SK-N-SH treated with all-trans-retinoic acid at 6 μM for 48 hours (cell line): Measurements from ENCODE around the gene VASH1.

Source experiments
- ATAC-seq: fragments of 200-7000 bp; cut with Tn5 transposase; 3 replicates; pipeline ENCODE4 v1.9.1; 2020; ENCODE audit warnings: mild to moderate bottlenecking, moderate library complexity
- ARNTL ChIP-seq: fragments of 450-650 bp; formaldehyde crosslinking; IDR thresholded peaks from 2 replicates; pipeline ENCODE4 v1.5.0; 2020; ENCODE audit warnings: low read depth, mild to moderate bottlenecking, moderate library complexity, borderline replicate concordance
- BACH2 ChIP-seq: fragments of 250-450 bp; sonication (Bioruptor Pico); IDR thresholded peaks from 2 replicates; pipeline ENCODE4 v1.9.0; 2021; ENCODE audit warnings: mild to moderate bottlenecking, borderline replicate concordance
- CSDC2 ChIP-seq: fragments of 250-450 bp; sonication (Bioruptor Pico); IDR thresholded peaks from 2 replicates; pipeline ENCODE4 v1.5.0; 2020; ENCODE audit warnings: mild to moderate bottlenecking, moderate library complexity
- ESRRG ChIP-seq: fragments of 250-450 bp; sonication (Bioruptor Pico); IDR thresholded peaks from 2 replicates; pipeline ENCODE4 v1.6.1; 2021; ENCODE audit warnings: mild to moderate bottlenecking
- GLIS3 ChIP-seq: fragments of 250-450 bp; sonication (Bioruptor Pico); IDR thresholded peaks from 2 replicates; pipeline ENCODE4 v1.5.0; 2020; ENCODE audit warnings: mild to moderate bottlenecking, moderate library complexity
- ISL1 ChIP-seq: fragments of 250-450 bp; sonication (Bioruptor Pico); IDR thresholded peaks from 2 replicates; pipeline ENCODE4 v2.1.2; 2022; ENCODE audit warnings: mild to moderate bottlenecking, moderate library complexity
- OSR1 ChIP-seq: fragments of 250-450 bp; sonication (Bioruptor Pico); IDR thresholded peaks from 2 replicates; pipeline ENCODE4 v1.8.0; 2022; ENCODE audit warnings: moderate library complexity, mild to moderate bottlenecking, inconsistent platforms
- PPARA ChIP-seq: fragments of 250-450 bp; sonication (Bioruptor Pico); IDR thresholded peaks from 2 replicates; pipeline ENCODE4 v1.5.0; 2020; ENCODE audit warnings: mild to moderate bottlenecking, borderline replicate concordance
- SNAI2 ChIP-seq: fragments of 250-450 bp; sonication (Bioruptor Pico); IDR thresholded peaks from 2 replicates; pipeline ENCODE4 v1.5.0; 2020; ENCODE audit warnings: mild to moderate bottlenecking, moderate library complexity
- TCF4 ChIP-seq: fragments of 250-450 bp; sonication (Bioruptor Pico); IDR thresholded peaks from 2 replicates; pipeline ENCODE4 v1.8.0; 2021; ENCODE audit warnings: mild to moderate bottlenecking, moderate library complexity, borderline replicate concordance
- TOX ChIP-seq: fragments of 250-450 bp; sonication (Bioruptor Pico); IDR thresholded peaks from 2 replicates; pipeline ENCODE4 v1.8.0; 2021; ENCODE audit warnings: mild to moderate bottlenecking, moderate library complexity, borderline replicate concordance
- ZFP3 ChIP-seq: fragments of 250-450 bp; sonication (Bioruptor Pico); IDR thresholded peaks from 2 replicates; pipeline ENCODE4 v1.5.0; 2020; ENCODE audit warnings: mild to moderate bottlenecking, moderate library complexity
- ZFP30 ChIP-seq: fragments of 450-650 bp; formaldehyde crosslinking; IDR thresholded peaks from 2 replicates; pipeline ENCODE4 v1.5.0; 2022; ENCODE audit warnings: mild to moderate bottlenecking, moderate library complexity
- ZNF565 ChIP-seq: fragments of 450-650 bp; formaldehyde crosslinking; conservative IDR thresholded peaks from 2 replicates; pipeline ENCODE4 v1.5.0; 2020; ENCODE audit warnings: low read depth, mild to moderate bottlenecking, moderate library complexity
- ZNF70 ChIP-seq: fragments of 450-650 bp; formaldehyde crosslinking; IDR thresholded peaks from 2 replicates; pipeline ENCODE4 v1.5.0; 2020; ENCODE audit warnings: mild to moderate bottlenecking, moderate library complexity
- ZNF8 ChIP-seq: fragments of 450-650 bp; formaldehyde crosslinking; IDR thresholded peaks from 2 replicates; pipeline ENCODE4 v1.5.0; 2020; ENCODE audit warnings: mild to moderate bottlenecking, moderate library complexity
- TF ChIP-seq, protein P1 (sequence below): fragments of 250-450 bp; sonication (Bioruptor Pico); IDR thresholded peaks from 2 replicates; pipeline ENCODE4 v1.5.0; 2020; ENCODE audit warnings: mild to moderate bottlenecking, moderate library complexity
- TF ChIP-seq, protein P2 (sequence below): fragments of 250-450 bp; sonication (Bioruptor Pico); IDR thresholded peaks from 2 replicates; pipeline ENCODE4 v1.5.1; 2021; ENCODE audit warnings: mild to moderate bottlenecking, moderate library complexity
- TF ChIP-seq, protein P3 (sequence below): fragments of 250-450 bp; sonication (Bioruptor Pico); IDR thresholded peaks from 2 replicates; pipeline ENCODE4 v1.8.0; 2020; ENCODE audit warnings: mild to moderate bottlenecking, moderate library complexity, borderline replicate concordance
- TF ChIP-seq, protein P4 (sequence below): fragments of 250-450 bp; sonication (Bioruptor Pico); IDR thresholded peaks from 2 replicates; pipeline ENCODE4 v1.8.0; 2021; ENCODE audit warnings: low read depth, mild to moderate bottlenecking, moderate library complexity, borderline replicate concordance
- TF ChIP-seq, protein P5 (sequence below): fragments of 250-450 bp; sonication (Bioruptor Pico); IDR thresholded peaks from 2 replicates; pipeline ENCODE4 v1.5.1; 2020; ENCODE audit warnings: low read depth, mild to moderate bottlenecking, moderate library complexity

The VASH1 gene

DNA sequence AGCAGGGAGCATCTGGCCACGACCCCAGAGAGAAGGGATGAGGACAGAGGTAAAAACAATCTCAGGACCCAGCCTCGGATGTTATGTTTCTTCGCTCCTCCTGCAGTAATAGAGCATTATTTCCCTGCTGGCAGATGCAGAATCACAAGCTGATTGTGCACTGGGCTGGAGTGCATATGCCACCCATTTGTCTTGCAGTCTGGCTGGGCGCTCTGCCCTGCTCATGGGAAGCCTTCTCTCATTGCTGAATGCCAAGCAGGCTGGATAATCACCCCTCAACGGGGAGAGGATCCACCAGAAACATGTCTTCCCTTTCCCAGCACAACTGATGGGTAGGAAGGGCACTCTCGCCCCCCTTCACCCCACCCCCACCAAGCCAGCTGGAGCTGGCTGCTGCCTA is 8.5 kb upstream of the VASH1 start:
- ATAC-seq = no peak
- no peak for TF ChIP-seq ESRRG (CRISPR knock-in tag)
- no peak for TF ChIP-seq ISL1 (CRISPR knock-in tag)
- TF ChIP-seq ARNTL (CRISPR knock-in tag) = no peak
- no peak for TF ChIP-seq ZNF70 (CRISPR knock-in tag)
- no peak for TF ChIP-seq GLIS3 (CRISPR knock-in tag)
- no peak for TF ChIP-seq ZFP30 (CRISPR knock-in tag)
- TF ChIP-seq, protein P1, sequence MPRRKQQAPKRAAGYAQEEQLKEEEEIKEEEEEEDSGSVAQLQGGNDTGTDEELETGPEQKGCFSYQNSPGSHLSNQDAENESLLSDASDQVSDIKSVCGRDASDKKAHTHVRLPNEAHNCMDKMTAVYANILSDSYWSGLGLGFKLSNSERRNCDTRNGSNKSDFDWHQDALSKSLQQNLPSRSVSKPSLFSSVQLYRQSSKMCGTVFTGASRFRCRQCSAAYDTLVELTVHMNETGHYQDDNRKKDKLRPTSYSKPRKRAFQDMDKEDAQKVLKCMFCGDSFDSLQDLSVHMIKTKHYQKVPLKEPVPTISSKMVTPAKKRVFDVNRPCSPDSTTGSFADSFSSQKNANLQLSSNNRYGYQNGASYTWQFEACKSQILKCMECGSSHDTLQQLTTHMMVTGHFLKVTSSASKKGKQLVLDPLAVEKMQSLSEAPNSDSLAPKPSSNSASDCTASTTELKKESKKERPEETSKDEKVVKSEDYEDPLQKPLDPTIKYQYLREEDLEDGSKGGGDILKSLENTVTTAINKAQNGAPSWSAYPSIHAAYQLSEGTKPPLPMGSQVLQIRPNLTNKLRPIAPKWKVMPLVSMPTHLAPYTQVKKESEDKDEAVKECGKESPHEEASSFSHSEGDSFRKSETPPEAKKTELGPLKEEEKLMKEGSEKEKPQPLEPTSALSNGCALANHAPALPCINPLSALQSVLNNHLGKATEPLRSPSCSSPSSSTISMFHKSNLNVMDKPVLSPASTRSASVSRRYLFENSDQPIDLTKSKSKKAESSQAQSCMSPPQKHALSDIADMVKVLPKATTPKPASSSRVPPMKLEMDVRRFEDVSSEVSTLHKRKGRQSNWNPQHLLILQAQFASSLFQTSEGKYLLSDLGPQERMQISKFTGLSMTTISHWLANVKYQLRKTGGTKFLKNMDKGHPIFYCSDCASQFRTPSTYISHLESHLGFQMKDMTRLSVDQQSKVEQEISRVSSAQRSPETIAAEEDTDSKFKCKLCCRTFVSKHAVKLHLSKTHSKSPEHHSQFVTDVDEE = no peak
- TF ChIP-seq TCF4 (CRISPR knock-in tag) = no peak
- TF ChIP-seq SNAI2 (CRISPR knock-in tag) = no peak
- no peak for TF ChIP-seq OSR1 (CRISPR knock-in tag)
- TF ChIP-seq, protein P2, sequence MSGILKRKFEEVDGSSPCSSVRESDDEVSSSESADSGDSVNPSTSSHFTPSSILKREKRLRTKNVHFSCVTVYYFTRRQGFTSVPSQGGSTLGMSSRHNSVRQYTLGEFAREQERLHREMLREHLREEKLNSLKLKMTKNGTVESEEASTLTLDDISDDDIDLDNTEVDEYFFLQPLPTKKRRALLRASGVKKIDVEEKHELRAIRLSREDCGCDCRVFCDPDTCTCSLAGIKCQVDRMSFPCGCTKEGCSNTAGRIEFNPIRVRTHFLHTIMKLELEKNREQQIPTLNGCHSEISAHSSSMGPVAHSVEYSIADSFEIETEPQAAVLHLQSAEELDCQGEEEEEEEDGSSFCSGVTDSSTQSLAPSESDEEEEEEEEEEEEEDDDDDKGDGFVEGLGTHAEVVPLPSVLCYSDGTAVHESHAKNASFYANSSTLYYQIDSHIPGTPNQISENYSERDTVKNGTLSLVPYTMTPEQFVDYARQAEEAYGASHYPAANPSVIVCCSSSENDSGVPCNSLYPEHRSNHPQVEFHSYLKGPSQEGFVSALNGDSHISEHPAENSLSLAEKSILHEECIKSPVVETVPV = no peak
- TF ChIP-seq TOX (CRISPR knock-in tag) = no peak
- TF ChIP-seq, protein P3, sequence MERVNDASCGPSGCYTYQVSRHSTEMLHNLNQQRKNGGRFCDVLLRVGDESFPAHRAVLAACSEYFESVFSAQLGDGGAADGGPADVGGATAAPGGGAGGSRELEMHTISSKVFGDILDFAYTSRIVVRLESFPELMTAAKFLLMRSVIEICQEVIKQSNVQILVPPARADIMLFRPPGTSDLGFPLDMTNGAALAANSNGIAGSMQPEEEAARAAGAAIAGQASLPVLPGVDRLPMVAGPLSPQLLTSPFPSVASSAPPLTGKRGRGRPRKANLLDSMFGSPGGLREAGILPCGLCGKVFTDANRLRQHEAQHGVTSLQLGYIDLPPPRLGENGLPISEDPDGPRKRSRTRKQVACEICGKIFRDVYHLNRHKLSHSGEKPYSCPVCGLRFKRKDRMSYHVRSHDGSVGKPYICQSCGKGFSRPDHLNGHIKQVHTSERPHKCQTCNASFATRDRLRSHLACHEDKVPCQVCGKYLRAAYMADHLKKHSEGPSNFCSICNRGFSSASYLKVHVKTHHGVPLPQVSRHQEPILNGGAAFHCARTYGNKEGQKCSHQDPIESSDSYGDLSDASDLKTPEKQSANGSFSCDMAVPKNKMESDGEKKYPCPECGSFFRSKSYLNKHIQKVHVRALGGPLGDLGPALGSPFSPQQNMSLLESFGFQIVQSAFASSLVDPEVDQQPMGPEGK = no peak
- TF ChIP-seq, protein P4, sequence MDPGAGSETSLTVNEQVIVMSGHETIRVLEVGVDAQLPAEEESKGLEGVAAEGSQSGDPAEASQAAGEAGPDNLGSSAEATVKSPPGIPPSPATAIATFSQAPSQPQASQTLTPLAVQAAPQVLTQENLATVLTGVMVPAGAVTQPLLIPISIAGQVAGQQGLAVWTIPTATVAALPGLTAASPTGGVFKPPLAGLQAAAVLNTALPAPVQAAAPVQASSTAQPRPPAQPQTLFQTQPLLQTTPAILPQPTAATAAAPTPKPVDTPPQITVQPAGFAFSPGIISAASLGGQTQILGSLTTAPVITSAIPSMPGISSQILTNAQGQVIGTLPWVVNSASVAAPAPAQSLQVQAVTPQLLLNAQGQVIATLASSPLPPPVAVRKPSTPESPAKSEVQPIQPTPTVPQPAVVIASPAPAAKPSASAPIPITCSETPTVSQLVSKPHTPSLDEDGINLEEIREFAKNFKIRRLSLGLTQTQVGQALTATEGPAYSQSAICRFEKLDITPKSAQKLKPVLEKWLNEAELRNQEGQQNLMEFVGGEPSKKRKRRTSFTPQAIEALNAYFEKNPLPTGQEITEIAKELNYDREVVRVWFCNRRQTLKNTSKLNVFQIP (CRISPR knock-in tag) = no peak
- TF ChIP-seq, all 23 proteins: peak for 0

DNA sequence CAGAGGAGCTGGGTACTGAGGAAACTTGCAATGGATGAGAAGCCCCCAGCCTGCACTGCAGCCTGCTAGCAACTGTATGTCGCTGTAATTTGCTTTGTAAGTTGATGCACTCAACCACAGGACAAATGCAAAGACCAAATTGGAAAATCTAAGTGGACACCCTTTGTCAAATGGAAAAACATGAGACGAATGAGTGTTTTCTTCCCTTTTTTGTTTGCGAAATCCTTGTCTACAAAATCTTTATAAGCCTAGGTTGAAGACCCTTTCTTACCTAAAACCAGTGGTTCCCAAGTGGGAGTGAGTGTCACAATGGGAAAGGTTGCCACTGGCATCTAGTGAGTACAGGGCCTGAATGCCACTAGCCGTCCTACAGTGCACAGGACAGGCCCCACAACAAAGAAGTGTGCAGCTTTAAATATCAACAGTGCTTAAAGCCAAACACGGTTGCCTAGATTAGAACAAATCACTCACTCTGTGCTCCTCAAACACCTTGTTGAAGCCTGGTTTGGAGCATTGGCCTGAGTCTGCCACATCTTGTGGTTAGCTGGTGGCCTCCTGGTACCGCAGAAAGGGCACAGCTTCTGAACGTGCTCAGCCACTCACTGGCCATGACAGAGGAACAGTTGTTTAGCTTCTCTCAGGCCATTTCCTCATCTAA is 7.6 kb upstream of the VASH1 start:
- no peak for ATAC-seq
- TF ChIP-seq ARNTL (CRISPR knock-in tag) = no peak
- no peak for TF ChIP-seq ZFP30 (CRISPR knock-in tag)
- no peak for TF ChIP-seq ZFP3 (CRISPR knock-in tag)
- no peak for TF ChIP-seq ZNF8
- TF ChIP-seq PPARA = no peak

DNA sequence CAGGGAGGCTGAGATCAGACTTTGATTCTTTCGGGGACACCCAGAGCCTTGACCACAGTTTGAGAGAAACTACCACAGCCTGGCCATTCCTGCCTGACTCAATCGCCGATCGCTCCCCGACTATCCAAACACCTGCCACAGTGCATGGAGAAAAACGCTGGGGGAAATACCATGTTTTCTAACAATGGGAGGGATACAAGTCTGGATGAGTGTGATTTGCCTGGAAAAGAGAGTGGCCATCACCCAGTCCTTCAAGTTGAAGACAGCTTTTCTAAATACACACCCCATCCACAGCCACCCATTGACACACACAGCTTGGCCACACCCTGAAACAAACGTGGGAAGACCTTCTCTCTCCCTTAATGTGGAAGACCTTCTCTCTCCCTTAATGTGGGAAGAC is 6.7 kb upstream of the VASH1 start:
- TF ChIP-seq CSDC2 (CRISPR knock-in tag) = no peak
- no peak for TF ChIP-seq BACH2 (CRISPR knock-in tag)
- no peak for TF ChIP-seq OSR1 (CRISPR knock-in tag)
- TF ChIP-seq, protein P4 (CRISPR knock-in tag) = no peak
- TF ChIP-seq ZNF70 (CRISPR knock-in tag) = no peak
- TF ChIP-seq SNAI2 (CRISPR knock-in tag) = no peak
- TF ChIP-seq ISL1 (CRISPR knock-in tag) = no peak
- TF ChIP-seq ZNF565 (CRISPR knock-in tag) = no peak
- TF ChIP-seq, protein P5, sequence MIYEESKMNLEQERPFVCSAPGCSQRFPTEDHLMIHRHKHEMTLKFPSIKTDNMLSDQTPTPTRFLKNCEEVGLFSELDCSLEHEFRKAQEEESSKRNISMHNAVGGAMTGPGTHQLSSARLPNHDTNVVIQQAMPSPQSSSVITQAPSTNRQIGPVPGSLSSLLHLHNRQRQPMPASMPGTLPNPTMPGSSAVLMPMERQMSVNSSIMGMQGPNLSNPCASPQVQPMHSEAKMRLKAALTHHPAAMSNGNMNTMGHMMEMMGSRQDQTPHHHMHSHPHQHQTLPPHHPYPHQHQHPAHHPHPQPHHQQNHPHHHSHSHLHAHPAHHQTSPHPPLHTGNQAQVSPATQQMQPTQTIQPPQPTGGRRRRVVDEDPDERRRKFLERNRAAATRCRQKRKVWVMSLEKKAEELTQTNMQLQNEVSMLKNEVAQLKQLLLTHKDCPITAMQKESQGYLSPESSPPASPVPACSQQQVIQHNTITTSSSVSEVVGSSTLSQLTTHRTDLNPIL = no peak
- no peak for ATAC-seq
